Measurements from ENCODE around the gene ARAP3. TPM values are rescaled to one million over a fixed set of nuclear protein-coding genes. Genes with fewer than 3 reads are reported as not detected.

The ARAP3 gene
- total and polyA plus RNA-seq, 9 of the 15 experiments (the other 6 are each of a cell fraction or from before 2014, with no cell fraction given), result 0.83 to 25.7 (median 6.4) TPM

DNA sequence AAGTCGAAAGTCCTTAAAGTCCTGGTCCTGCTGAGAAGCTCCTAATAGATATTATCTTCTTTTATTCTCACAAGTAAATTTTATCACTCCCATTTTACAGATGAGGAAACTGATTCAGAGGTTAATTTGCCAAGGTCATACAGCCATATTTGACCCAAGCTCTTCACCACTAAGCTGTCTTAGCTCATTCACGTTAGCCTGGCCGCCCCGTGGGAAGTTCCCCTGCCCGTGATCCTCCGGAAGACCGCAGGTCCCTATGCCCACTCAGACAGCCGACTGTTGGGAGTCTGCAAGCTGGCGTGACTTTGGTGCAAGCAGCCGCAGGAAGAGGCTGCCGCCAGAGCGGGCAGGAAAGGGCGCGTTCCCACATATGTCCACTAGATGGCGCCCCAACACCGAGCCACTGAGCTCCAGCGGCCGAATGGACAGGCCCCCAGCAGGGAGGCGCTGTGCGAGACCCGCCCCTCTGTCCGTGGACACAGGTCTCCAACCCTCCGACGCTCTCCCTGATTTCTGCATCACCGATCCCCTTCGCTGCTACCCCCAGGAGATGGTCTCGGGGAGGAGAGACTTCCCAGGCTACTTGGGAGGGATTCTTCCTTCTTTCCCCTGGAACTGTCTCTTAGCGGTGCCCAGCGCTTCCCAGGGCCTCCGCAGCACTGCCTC is 10.0 kb upstream of the ARAP3 start (continued):
- no peak for TF ChIP-seq ZNF407 (IDR thresholded peaks at IDR 0.05; ENCODE audit: low read depth)
- no peak for TF ChIP-seq HNRNPUL1 (IDR thresholded peaks at IDR 0.05; ENCODE audit: low read length)
- no peak for TF ChIP-seq DMBX1 (CRISPR knock-in tag; IDR thresholded peaks at IDR 0.05; ENCODE audit: borderline replicate concordance)
- peak; percentile 44; the same call in 1 of the 2 replicates for TF ChIP-seq KLF16 (IDR thresholded peaks at IDR 0.05)
- TF ChIP-seq, protein P1, sequence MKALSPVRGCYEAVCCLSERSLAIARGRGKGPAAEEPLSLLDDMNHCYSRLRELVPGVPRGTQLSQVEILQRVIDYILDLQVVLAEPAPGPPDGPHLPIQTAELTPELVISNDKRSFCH (CRISPR knock-in tag; IDR thresholded peaks at IDR 0.05), result no peak
- TF ChIP-seq, protein P1 (tag; IDR thresholded peaks at IDR 0.05), result no peak
- TF ChIP-seq ESRRA (IDR thresholded peaks at IDR 0.05; ENCODE audit: borderline replicate concordance, low read depth), result peak; percentile 100
- no peak for TF ChIP-seq MAFF (IDR thresholded peaks at IDR 0.05; ENCODE audit: low read length)
- no peak for TF ChIP-seq ZNF146 (CRISPR knock-in tag; IDR thresholded peaks at IDR 0.05; ENCODE audit: unreplicated experiment)
- TF ChIP-seq, protein P2, sequence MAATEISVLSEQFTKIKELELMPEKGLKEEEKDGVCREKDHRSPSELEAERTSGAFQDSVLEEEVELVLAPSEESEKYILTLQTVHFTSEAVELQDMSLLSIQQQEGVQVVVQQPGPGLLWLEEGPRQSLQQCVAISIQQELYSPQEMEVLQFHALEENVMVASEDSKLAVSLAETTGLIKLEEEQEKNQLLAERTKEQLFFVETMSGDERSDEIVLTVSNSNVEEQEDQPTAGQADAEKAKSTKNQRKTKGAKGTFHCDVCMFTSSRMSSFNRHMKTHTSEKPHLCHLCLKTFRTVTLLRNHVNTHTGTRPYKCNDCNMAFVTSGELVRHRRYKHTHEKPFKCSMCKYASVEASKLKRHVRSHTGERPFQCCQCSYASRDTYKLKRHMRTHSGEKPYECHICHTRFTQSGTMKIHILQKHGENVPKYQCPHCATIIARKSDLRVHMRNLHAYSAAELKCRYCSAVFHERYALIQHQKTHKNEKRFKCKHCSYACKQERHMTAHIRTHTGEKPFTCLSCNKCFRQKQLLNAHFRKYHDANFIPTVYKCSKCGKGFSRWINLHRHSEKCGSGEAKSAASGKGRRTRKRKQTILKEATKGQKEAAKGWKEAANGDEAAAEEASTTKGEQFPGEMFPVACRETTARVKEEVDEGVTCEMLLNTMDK (IDR thresholded peaks at IDR 0.05; ENCODE audit: borderline replicate concordance, insufficient read depth, low read depth, low read length, poor library complexity, severe bottlenecking), result peak; percentile 76
- TF ChIP-seq JUND (IDR thresholded peaks at IDR 0.05; ENCODE audit: borderline replicate concordance, low read depth, low read length), result peak; percentile 46; the same call in 1 of the 2 replicates
- no peak; the same call in 1 of the 3 replicates for TF ChIP-seq JUND (tag; IDR thresholded peaks at IDR 0.05; ENCODE audit: borderline replicate concordance, low read depth, low read length)
- TF ChIP-seq ZKSCAN8 (CRISPR knock-in tag; IDR thresholded peaks at IDR 0.05), result peak; percentile 85; the same call in 1 of the 2 replicates
- no peak for TF ChIP-seq TFE3 (CRISPR knock-in tag; IDR thresholded peaks at IDR 0.05)
- TF ChIP-seq SMARCE1 (IDR thresholded peaks at IDR 0.05), result no peak
- TF ChIP-seq EHMT2 (IDR thresholded peaks at IDR 0.05), result no peak

Data from K562 (cell line).